HG02981 (cell line): Measurements from ENCODE around the gene SCAMP2.

Experiments used
- ATAC-seq: cut with Tn5 transposase; IDR thresholded peaks from one replicate; pipeline ENCODE4 v1.9.1; 2021; ENCODE audit warnings: mild to moderate bottlenecking, moderate library complexity; ENCODE audit not compliant: unreplicated experiment

SCAMP2 gene

DNA sequence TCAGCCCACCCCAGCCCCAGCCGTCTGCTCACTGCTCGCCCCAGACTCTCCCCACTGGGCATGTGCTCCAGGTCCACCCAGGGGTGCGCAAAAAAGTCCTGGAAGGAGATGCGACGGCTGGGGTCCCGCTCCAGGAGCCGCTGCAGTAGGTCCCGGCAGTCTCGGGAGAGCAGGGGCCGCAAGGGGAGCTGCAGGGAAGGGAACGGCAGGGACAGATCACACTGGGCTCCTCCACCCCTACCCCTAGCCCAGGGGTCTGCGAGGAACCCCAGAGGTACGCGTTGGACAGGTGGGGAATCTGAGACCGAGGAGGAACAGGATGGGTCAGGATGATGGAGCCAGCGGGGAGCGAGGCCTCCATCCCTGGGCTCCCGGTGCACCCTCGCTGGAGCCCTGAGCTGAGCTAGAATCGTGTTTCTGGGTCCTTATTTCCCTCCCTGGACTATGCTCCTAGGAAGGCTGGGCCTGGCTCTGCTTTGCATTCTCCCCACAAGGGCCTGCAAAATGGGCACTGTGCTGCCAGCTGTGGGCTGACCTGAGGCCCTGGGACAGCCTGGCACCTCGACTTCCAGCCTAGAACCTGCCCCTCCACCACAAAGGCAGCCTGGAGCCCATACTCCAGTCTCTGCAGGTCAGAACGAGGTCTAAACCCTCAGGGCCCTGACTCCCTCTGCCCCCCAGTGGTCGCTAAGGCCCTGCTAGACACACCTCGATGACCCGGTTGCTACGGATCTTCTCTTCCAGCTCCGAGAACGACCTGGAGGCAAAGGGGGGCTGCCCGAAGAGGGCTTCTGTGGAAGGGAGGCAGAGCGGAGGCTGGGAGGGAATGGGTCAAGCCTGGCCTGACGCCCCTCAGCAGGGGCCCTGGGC lies 33.4 kb downstream of the SCAMP2 start:
- ATAC-seq = no peak

DNA sequence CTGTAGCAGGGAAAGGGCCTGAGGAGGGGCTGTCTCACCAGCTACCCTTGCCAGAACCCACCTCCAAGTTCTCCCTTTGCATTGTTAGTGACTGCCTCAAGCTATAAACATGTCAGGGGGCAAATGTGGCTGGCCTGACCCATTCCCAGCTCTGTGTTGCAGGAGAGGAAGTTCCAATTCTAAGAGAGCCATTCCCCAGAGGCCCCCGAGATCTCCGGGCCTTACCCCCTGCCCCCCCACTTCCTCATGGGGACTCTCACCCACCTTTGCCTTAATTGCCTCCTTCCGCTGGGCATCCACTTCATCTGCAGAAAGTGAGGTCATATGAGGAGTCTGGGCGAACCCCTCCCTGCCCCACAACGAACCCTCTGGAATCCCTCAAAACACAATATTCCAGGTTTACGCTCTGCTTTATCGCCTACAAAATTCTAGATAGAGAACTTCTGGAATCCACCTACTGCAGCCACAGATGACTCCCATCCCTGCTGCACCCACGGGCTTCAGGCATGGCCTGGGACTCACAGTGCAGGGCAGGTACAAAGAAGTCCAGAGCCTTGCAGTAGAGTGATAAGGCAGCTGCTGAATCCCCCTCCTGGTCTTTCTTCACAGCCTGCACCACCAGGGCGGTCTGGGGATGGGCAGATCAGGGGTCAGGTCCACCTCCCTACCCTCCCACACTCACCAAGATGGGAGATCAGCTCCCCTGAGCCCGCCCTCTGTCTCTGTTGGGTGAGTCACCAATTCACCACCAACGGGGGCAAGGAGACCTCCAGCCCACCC lies 34.2 kb downstream of the SCAMP2 start:
- no peak for ATAC-seq

DNA sequence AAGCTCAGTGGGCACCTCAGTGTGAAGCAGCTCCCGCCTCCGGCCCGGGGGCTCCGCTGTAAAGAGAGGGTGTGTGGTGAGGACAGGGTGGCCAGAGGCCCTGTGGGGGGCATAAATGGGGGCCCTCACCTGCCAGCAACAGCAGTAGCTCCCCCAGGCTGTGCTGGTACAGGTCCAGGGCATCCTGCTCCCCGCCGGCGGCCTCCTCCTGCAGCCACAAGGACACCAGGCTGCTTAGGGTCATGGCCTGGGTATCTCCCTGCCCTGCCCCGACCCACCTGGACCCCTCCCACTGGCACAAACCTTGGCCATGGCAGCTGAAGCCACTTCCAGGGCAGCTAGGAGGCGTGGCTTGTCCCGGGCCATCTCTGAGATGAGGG lies 35.0 kb downstream of the SCAMP2 start:
- ATAC-seq = no peak

DNA sequence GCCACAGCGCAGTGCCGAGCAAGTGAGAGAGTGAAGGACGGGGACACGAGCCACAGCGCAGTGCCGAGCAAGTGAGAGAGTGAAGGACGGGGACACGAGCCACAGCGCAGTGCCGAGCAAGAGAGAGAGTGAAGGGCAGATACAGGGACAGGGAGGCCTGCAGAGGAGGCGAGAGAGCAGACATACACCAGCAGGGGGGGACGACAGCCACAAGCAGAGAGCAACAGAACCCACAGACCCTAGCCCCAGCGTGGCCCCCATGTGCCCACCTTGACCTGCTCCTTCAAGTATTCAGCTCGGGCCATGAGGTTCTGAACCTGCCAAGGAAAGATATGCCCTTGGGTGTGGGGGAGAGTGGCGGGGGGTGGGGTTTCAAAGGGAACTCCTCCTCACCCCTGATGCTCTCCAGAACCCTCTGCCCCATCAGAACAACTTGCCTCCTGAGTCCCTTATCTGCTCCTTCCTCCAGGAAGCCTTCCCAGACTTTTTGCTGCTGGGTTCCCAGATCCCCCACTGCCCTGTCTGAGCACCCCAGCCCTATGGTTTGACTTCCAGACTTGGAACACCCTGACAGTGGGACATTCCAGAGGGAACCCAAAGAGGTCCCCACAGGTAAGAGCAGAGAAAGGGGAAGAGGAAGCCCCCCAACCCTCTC lies 35.6 kb downstream of the SCAMP2 start:
- no peak for ATAC-seq

DNA sequence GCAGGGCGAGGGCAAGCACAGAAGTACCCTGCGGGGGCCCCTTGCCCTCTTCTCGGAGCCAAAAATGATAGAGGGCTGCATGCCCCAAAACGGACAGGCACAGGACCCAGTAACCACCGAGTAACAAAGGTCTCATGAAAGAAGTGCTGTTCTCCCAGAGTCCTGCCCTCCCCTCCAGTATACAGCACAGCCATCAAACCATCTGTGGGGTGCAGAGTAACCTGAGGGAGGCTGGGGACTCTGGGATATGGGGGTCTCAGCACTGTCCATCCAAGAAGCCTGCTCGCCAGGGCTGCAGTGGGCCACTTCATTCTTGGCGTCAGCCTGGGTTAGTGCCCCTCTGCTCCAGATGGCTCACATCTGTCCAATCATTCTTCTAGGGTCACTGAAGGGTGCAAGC lies 36.3 kb downstream of the SCAMP2 start:
- no peak for ATAC-seq

DNA sequence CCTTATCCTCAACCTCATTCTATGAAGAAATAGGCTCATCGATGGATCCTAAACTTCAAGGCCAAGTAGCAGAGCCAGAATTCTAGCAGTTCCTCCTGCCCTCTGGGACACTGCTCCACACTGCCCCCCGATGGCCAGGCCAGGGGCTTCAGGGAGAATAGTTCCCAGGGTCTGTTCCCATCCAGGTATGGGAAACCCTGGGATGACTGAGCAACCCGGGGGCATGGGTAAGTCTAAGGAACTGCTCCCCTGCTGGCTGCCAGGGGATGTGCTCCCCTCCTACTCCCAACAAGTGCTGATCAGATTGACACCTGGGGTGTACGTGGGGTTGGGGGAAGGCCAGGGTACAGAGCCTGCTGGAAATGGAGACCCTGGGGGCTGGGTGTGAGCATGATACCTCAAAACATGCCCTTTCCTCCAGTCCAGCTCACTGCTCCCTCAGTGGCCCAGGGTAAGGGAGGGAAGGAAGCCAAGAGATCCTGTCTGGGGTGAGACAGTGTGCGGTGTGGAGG lies 37.8 kb downstream of the SCAMP2 start:
- no peak for ATAC-seq

DNA sequence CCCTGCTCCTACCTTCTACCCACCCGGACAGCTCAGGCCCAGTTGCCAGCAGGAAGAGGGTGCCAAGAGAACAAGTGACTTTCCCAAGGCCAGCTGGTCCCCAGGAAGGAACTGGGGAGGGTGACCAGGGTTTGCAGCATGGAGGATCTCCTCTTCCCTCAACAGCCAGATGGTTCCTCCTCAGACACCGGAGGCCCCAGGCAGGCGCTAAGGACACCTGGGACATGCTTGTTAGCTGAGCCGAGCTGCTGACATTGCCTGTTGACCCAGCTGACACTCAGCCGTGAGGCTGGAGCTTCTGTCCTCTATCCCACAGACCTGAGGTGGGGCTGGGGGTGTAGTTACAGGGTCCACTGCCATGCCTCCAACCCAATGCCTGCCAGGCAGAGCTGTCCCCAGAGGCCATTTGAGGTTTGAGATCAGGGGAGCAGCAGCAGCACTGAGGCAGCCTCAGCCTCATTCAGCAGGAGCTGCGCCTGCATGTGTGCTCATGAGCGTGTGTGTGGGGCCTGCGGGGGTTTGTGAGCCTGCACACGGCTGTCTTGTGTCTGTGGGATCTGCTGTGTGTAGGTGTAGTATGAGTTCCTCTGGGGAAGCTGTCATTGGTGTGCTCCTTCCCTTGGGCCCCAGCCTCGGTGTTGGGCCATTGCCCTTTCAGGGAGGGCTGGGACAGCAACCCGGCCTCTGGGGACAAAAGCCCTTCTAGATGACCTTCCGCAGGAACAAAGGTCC lies 39.6 kb downstream of the SCAMP2 start:
- no peak for ATAC-seq

DNA sequence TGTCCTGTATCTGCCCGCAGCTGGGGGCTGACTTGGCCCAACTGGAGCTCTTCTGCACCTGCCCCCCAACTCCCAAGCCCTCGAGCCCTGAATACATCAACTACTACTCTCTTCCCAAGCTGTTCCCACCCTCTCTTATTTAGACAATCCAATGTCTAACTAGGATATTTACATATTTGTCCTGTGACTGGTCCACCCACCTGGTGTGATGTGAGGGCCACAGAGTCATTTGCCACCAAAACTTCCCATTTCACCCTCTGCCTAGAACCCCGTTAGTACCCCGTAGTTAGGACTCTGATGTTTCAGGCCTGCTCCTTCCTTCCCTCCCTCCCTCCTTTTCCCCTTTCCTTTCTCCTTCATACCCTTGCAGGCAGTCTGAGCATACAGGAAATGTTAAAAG lies 40.3 kb downstream of the SCAMP2 start:
- ATAC-seq = no peak

DNA sequence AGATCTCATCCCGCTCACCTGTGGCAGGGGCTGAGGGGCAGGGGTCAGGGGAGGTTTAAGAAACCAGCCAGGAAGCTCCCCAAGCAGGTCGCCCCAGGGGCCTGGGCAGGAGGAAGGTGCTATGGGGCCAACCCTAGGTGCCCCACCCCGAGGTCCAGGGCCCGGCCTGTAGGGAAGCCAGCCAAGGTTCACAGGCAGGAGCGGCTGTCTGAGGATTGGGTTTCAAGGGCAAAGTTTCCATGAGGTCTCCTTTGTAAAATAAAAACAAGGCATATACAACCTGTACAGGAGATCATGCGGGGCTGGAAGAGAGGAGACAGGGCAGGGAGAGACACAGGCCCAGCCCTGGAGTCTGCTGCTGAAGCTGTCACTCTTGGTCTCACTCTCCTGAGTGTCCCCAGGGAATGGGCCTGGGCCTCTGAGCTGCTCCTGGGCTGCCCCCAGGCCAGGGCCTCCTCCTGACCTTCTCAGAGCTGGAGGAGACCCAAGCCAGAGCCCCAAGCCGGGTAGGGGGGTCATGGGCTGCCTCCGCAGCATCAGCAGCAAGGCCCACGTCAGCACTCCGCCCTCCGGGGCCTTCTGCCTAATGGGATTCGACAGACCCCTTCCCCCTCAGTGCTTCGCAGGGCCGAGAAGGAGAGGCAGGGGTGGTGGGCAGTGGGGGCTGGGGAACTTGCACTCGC lies 41.2 kb downstream of the SCAMP2 start:
- ATAC-seq = no peak

DNA sequence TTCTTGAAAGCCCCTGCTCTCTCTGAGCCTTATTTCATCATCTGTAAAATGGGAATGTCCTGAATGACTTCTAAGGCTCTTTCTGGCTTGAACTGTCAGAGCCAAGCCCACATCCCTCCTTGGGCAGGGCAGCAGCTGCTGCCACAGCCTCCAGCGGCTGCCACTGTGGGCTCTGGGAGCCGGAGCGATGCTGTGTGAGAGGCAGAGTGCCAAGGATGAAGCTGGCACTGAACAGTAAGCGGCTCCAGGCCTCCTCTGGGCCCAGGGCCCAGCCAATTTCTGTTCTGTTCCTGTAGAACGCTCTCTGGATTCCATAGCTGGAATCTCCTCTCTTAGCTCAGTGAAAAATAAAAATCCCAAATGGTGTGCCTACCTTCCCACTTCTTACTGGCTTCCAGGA lies 42.3 kb downstream of the SCAMP2 start:
- no peak for ATAC-seq

DNA sequence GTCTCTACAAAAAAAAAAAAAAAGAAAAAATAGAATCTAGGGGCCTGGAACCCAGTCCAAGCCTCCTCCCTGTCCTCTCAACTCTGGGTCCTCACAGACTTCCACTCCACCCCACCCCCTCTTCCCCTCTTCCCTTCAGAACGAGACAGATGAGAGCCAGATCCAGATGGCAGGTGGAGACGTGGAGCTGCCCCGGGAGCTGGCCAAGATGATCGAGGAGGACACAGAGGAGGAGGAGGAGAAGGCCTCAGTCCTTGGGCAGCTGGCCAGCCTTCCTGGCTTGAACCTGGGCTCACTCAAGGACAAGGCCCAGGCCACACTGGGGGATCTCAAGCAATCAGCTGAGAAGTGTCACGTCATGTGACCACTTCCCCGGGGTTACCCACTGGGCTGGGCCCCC lies 43.2 kb downstream of the SCAMP2 start:
- no peak for ATAC-seq

DNA sequence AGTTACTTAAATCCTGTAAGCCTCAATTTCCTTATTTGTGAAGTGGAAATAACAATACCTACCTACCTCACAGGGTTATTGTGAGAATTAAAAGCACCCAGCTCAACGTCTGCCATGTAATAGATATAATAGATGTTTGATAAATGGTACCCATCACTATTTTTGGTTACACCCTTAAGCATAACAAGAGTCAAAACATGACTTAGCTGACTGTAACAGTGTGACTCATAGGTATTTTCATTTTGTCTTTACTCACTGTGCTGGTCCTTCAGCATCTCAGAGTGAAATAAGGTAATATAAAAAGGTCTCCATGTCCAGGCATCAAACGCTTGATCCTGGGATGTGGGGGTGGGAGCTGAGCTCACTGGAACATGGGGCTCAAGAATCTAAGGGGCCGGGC lies 43.7 kb downstream of the SCAMP2 start:
- ATAC-seq = no peak

DNA sequence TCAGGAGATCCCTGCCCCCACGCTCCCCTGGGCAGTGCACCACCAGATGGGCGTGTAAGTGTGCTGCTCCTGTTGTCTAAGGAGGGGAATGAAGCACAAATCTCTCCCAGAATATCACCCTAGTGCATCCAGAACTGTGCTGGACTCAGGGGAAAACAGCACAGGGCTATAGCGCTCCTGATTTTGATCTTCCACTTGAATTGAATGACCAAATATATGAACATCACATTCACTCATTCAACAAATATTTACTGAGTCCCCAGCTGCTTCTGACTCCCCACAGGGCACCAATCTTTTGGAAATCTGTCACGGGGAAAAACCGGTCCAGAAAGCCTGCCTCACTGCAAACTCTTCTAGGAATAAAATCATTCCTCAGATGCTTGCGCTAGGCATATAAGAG lies 44.3 kb downstream of the SCAMP2 start:
- no peak for ATAC-seq

DNA sequence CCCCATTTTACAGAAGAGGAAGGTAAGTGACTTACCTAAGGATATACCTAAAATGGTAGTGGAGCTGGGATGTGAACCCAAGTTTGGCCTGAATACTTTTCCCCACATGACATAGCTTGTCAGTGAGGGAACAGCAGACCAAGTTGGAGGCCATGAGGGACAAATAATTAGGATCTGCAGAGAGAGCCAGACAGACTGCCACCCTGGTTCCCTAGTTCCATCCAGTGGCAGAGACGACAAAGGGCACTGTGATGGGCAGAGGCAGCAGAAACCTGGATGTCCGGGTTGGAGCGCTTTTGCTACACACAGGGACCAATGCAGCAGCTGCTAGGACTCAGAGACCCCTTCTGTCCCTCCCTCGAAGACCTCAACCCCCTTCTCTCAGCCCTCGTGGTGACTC lies 45.6 kb downstream of the SCAMP2 start:
- no peak for ATAC-seq

DNA sequence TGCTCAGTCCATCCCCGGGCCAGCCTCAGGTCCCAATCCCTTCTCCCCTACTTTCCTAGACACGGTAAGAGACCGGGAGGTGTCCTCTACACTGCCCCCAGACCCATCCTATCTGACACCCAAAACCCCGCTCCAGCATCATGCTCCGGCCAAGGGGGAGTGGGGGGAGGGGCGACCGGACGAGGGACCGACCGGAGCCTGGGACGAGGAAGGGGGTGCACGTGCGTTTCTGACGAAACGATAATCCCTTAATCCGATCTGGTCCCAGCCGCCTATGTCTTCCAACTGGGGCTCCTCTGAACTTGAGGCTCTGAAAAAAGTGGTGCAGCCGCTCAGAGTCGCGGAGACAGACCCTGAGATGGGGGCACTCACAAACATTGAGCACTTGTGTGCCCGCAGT lies 46.2 kb downstream of the SCAMP2 start:
- ATAC-seq = no peak

DNA sequence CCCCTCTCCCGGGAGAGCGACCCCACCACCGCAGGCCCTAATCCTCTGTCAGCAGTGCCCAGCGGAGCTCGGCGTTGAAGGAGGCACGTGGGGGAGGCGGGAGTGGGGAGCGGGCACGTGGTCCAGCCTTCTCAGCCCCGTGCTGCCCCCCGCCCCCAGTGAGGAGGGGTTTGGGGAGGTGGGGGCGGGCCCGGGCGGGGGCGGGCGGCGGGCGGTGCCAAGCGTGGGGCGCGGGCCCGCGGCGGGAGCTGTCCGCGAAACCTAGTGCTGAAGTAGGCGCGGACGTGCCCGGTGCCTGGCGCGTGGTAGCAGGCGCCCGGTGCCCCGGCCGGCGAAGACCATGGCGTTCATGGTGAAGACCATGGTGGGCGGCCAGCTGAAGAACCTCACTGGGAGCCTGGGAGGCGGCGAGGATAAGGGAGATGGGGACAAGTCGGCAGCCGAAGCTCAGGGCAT lies 46.8 kb downstream of the SCAMP2 start, which contains the start of gene CPLX3:
TSS of gene CPLX3 (plus strand) at position 264 of the 456 bp plus-strand sequence. CDS start at position 341, 77 bp downstream.
- ATAC-seq = no peak

DNA sequence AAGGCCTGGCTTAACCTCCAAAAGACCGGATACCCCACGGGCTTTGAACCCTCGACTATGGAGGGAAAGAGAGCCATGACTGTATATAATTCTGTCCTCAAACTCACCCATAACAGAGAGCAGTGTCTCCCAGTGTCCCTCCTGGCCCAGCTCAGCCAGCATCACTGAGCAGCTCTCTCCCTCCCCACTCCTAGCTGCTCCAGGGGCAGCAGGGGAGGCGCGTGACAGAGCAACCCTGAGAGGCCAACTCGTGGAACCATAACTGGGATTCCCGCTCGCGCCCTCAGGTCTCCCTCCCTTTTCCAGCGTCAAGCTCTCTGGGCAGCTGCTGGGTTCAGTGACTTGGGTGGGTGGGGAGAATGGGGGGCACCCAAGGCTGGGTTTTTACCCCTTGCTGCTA lies 47.3 kb downstream of the SCAMP2 start:
- no peak for ATAC-seq

DNA sequence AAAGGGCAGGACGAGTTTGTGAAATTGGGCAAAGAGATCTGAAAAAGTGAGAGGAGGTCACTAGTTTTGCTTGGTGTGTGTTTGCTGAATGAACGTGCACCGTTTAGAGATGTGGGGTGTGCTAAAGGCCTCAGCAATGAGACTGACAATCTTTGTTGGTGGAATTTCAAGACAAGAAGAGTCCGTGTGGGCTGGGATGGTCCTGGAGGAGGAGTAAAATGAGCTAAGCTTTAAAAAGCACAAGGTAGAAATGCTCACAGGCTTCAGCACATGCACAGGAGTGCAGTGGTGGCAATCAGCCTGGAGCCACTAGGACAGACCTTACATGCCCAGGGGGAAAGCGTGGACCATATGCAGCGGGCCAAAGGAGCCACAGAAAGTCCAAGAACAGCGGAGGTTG lies 48.2 kb downstream of the SCAMP2 start:
- ATAC-seq = no peak

DNA sequence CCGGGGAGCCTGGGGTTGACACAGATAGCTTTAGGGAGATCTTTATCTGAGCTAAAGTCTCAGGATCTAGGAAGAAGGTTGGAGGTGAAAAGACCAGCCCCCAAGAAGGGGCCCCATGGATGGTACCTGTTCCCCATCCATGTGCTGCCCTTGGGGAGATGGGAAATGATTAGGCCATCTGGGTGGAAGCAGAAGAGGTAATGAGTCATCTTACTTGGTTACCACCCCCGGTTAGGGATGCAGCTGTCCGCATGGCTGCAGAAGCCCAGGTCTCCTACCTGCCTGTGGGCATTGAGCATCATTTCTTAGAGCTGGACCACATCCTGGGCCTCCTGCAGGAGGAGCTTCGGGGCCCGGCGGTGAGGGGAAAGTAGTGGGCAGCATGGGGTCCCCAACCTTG lies 49.8 kb downstream of the SCAMP2 start:
- ATAC-seq = no peak

DNA sequence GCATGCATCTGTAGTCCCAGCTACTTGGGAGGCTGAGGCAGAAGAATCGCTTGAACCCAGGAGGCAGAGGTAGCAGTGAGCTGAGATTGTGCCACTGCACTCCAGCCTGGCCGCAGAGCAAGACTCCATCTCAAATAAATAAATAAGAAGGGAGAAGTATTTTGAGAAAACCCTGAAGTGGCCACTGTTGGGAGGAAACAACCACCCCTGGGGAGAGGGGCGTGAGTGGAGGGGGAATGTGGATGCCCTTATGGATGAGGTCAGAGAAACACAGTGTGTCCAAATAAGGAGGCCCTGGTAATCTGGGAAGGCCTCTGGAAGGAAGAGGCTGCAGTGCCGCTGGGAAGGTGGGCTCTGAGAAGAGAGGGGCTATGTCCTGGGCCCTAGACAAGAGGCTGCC lies 50.9 kb downstream of the SCAMP2 start:
- ATAC-seq = no peak
